Prostate gland (tissue), 2 donors: Measurements from ENCODE around the gene SEC31B. TPM values are rescaled to one million over a fixed set of nuclear protein-coding genes. Genes with fewer than 3 reads are reported as not detected.

Experiments
- DNase-seq: peaks from one replicate; pipeline ENCODE4 v3.0.0-alpha.2; 2019; ENCODE audit warnings: low spot score
- H3K27ac ChIP-seq, 2 donors: fragments of 200-600 bp; sonication (generic); 2 replicates each; pipeline ENCODE4 v1.5.1; 2017 to 2019
- H3K27me3 ChIP-seq: fragments of 200-600 bp; sonication (generic); replicated peaks from 2 replicates; pipeline ENCODE4 v1.5.1; 2019; ENCODE audit not compliant: insufficient read depth
- H3K36me3 ChIP-seq, 2 donors: fragments of 200-600 bp; sonication (generic); 1 replicate in 1 of 2; 2 replicates in 1 of 2; pipeline versions ENCODE4 v1.5.1 to v1.8.1; 2017 to 2019
- H3K4me1 ChIP-seq: fragments of 200-600 bp; sonication (generic); replicated peaks from 2 replicates; pipeline ENCODE4 v1.5.1; 2019
- H3K4me3 ChIP-seq, 2 donors: fragments of 200-600 bp; sonication (generic); 2 replicates each; pipeline ENCODE4 v1.5.1; 2017 to 2019
- H3K9me3 ChIP-seq: fragments of 200-600 bp; sonication (generic); 2 replicates; pipeline ENCODE4 v1.5.1; 2017
- POLR2A ChIP-seq: fragments of 450-650 bp; IDR thresholded peaks from one replicate; pipeline ENCODE4 v1.6.1; 2016; ENCODE audit warnings: antibody characterized with exemption, mild to moderate bottlenecking
- POLR2AphosphoS5 ChIP-seq: sonication (generic); formaldehyde crosslinking; IDR thresholded peaks from one replicate; pipeline ENCODE4 v1.6.1; 2017; ENCODE audit warnings: antibody characterized with exemption
- WGBS: methylation state at CpG from one replicate; pipeline ENCODE4 v1.1.5; 2018; 5-methylcytosine and 5-hydroxymethylcytosine counted together
- intact Hi-C: fragments of 100-400 bp; cut with DNase I; formaldehyde crosslinking; loops from one replicate; pipeline ENCODE4 v1.14.2; 2022
- total RNA-seq, 2 donors: library from RNA; depleted of rRNA; stranded (reverse); fragments of >200 nt; gene quantifications; one replicate each; pipeline ENCODE4 v1.1.0, GENCODE V29; 2016
- TF ChIP-seq, protein P1 (sequence below), 4 experiments: fragments of 200-600 bp in 2 of 4; fragments of 450-650 bp in 2 of 4; sonication (generic) in 2 of 4; IDR thresholded peaks; 1 replicate in 3 of 4; 2 replicates in 1 of 4; pipeline ENCODE4 v1.5.1; 2016 to 2019; ENCODE audit warnings: antibody characterized with exemption in 4 of 4, mild to moderate bottlenecking in 2 of 4, moderate library complexity in 2 of 4

SEC31B gene
- total RNA-seq, result 10 to 100 TPM; 10.5 to 17.3 TPM

DNA sequence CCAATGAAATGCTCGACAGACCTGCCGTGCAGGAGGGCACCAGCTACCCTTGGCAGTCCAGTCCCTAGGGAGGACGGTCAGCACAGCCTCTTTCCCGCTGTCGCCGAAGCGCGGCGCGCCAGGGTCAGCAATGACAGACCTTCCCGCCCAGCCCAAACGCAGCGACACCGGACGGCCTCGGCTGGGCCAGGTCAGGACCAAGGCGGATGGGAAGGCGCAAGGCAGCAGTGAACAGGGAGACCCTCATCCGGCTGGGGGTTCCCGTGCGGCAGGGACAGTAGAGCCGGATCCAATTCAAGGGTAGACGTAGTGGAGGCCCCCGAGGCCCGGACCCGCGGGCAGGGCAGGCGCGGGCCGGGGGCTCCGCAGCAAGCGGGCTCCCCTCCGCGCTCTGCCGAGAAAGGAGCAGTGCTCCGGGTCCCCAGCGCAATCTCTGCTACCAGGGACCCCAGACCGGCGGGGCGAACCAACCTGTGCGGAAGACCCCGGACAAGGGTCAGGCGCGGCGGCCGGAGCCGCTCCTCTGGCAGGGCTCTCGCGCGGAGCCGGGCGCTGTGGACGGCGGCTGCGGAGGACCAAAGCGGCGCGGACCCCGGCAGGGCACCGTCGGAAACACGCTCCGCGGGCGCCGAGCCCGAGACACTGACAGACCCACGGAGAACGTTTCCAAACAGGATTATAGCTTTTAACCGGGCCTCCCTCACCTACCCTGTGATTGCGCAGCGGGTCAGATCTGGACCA lies at the start of gene SEC31B:
Gene SEC31B (minus strand): TSS at position 551 of the 741 bp plus-strand sequence. CDS start 2,909 bp downstream, outside the sequence.
- no peak for TF ChIP-seq POLR2A
- no peak for TF ChIP-seq POLR2AphosphoS5
- TF ChIP-seq, protein P1, sequence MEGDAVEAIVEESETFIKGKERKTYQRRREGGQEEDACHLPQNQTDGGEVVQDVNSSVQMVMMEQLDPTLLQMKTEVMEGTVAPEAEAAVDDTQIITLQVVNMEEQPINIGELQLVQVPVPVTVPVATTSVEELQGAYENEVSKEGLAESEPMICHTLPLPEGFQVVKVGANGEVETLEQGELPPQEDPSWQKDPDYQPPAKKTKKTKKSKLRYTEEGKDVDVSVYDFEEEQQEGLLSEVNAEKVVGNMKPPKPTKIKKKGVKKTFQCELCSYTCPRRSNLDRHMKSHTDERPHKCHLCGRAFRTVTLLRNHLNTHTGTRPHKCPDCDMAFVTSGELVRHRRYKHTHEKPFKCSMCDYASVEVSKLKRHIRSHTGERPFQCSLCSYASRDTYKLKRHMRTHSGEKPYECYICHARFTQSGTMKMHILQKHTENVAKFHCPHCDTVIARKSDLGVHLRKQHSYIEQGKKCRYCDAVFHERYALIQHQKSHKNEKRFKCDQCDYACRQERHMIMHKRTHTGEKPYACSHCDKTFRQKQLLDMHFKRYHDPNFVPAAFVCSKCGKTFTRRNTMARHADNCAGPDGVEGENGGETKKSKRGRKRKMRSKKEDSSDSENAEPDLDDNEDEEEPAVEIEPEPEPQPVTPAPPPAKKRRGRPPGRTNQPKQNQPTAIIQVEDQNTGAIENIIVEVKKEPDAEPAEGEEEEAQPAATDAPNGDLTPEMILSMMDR (IDR thresholded peaks at IDR 0.05), result no peak
- Histone ChIP-seq H3K9me3 (no peaks in the 10 kb centered on the region), H3K4me1 (no peaks in the 10 kb centered on the region), H3K27me3 (no peaks in the 10 kb centered on the region), H3K27ac (no peak within 1 kb of the TSS), H3K4me3 (peak within 1 kb of the TSS; percentile 32 to 33), H3K36me3 (no peaks in the 10 kb centered on the region)
- 14% methylated on average over 70 of the region's 72 CpGs for WGBS
- no peak for DNase-seq
- intact Hi-C loops, result loop anchor here (5.0 kb wide), 2 partner anchors 87 to 177 kb away; no protein-coding TSS in a partner anchor

GRCh38 chr10:100568912-100569311 lies 49.3 kb upstream of the SEC31B start:
- intact Hi-C loops, result loop anchor here (5.0 to 10.0 kb wide), 2 partner anchors 308 to 446 kb away; no protein-coding TSS in a partner anchor
- Histone ChIP-seq H3K36me3 (no peaks in the 10 kb centered on the region), H3K27me3 (peaks cover 4% of the 10 kb centered on the region), H3K27ac (no peak overlapping the region), H3K4me1 (no peaks in the 10 kb centered on the region), H3K9me3 (no peaks in the 10 kb centered on the region), H3K4me3 (no peak overlapping the region)
- no peak for TF ChIP-seq POLR2A
- TF ChIP-seq, protein P1 (IDR thresholded peaks at IDR 0.05), result no peak
- TF ChIP-seq POLR2AphosphoS5, result no peak
- 73% methylated on average over 3 of the region's 3 CpGs for WGBS
- DNase-seq, result no peak

GRCh38 chr10:100567826-100568225 lies 48.2 kb upstream of the SEC31B start:
- DNase-seq, result no peak
- H3K4me1 ChIP-seq, result no peaks in the 10 kb centered on the region
- peaks cover 6% of the 10 kb centered on the region for H3K27me3 ChIP-seq
- H3K4me3 ChIP-seq, result no peak overlapping the region
- no peaks in the 10 kb centered on the region for H3K36me3 ChIP-seq
- TF ChIP-seq POLR2A, result no peak
- no peak for TF ChIP-seq POLR2AphosphoS5
- TF ChIP-seq, protein P1 (IDR thresholded peaks at IDR 0.05), result no peak
- H3K9me3 ChIP-seq, result no peaks in the 10 kb centered on the region
- H3K27ac ChIP-seq, result no peak overlapping the region
- intact Hi-C loops, result loop anchor here (5.0 to 10.0 kb wide), 2 partner anchors 309 to 447 kb away; no protein-coding TSS in a partner anchor
- WGBS, result 17% methylated on average over 6 of the region's 6 CpGs

- no peak for DNase-seq
- H3K27me3 ChIP-seq, result peaks cover 6% of the 10 kb centered on the region
- H3K4me3 ChIP-seq, result no peak overlapping the region
- H3K9me3 ChIP-seq, result no peaks in the 10 kb centered on the region
- TF ChIP-seq POLR2A (no peak), POLR2AphosphoS5 (no peak)
- TF ChIP-seq, protein P1 (IDR thresholded peaks at IDR 0.05), result no peak
- H3K4me1 ChIP-seq, result no peaks in the 10 kb centered on the region
- intact Hi-C loops, result loop anchor here (5.0 to 10.0 kb wide), 2 partner anchors 310 to 448 kb away; no protein-coding TSS in a partner anchor
- WGBS, result 46% methylated on average over 11 of the region's 11 CpGs
- H3K36me3 ChIP-seq, result no peaks in the 10 kb centered on the region
- H3K27ac ChIP-seq, result no peak overlapping the region
Observed at GRCh38 chr10:100567249-100567648, 47.6 kb upstream of the SEC31B start.
